GM12874 (cell line): ENCODE data around the gene MYH11.

Source experiments
- TF ChIP-seq, protein P1 (sequence below): IDR thresholded peaks from 2 replicates; pipeline ENCODE4 v1.5.1; 2011; ENCODE audit warnings: low read depth, mild to moderate bottlenecking, control low read depth, low read length, moderate library complexity; ENCODE audit not compliant: insufficient read depth

Gene MYH11

GRCh38 chr16:15811481-15812400, 45.1 kb downstream of the MYH11 start:
- TF ChIP-seq, protein P1, sequence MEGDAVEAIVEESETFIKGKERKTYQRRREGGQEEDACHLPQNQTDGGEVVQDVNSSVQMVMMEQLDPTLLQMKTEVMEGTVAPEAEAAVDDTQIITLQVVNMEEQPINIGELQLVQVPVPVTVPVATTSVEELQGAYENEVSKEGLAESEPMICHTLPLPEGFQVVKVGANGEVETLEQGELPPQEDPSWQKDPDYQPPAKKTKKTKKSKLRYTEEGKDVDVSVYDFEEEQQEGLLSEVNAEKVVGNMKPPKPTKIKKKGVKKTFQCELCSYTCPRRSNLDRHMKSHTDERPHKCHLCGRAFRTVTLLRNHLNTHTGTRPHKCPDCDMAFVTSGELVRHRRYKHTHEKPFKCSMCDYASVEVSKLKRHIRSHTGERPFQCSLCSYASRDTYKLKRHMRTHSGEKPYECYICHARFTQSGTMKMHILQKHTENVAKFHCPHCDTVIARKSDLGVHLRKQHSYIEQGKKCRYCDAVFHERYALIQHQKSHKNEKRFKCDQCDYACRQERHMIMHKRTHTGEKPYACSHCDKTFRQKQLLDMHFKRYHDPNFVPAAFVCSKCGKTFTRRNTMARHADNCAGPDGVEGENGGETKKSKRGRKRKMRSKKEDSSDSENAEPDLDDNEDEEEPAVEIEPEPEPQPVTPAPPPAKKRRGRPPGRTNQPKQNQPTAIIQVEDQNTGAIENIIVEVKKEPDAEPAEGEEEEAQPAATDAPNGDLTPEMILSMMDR: no peak

DNA sequence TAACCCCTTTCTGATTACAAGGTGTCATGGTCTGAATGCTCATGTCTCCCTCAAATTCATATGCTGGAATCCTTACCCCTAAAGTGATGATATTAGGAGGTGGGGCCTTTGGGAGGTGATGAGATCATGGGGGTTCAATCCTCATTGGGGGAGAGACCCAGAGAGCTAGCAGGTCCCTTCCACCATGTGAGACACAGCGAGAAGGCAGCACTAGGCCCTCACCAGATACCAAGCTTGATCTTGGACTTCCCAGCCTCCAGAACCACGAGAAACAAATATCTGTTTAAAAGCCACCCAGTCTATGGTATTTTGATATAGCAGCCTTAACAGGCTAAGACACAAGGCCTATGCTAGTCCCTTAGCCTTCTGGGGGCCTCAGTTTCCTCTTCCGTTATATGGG, 45.9 kb downstream of the MYH11 start:
- TF ChIP-seq, protein P1: no peak

- TF ChIP-seq, protein P1: no peak
Observed at GRCh38 chr16:15810411-15810810, 46.4 kb downstream of the MYH11 start.

DNA sequence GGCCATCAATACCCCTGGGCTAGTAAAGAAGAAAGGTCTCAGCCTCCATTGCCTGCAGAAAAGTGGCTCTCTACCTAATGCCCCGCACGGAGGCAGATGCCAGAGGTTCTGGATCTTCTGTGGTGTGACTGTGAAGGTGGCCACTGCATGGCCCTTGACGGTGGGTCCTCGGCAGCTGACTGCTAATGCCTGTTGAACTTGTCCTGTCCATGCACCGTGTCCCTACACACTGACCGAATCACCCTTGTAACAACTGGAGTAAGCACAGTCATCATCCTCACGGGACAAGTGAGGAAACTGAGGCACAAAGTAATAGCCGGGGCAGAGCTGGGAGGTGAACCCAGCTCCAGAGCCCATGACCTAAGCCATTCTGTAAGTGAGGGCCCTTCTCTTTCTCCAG, 48.8 kb downstream of the MYH11 start:
- TF ChIP-seq, protein P1: no peak

DNA sequence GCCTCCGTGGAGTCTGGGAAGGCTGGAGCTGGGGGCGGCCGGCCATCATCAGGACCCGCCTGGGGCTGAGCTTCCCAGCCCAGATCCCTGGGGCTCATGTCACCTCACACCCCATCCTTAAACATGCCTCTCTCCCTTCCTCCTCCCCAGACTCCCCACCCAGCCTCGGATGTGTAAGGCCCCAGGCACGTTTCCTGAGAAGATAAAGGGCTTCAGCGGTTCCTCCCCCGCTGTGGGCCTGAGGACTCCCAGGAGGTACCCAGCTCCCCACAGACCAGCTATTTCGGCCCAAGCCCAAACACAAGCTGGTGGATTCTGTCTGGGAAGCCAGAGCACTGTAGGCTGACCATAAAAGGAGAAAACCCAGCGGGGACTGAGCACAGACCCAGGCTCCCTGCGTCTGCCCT, 49.2 kb downstream of the MYH11 start:
- TF ChIP-seq, protein P1: no peak

DNA sequence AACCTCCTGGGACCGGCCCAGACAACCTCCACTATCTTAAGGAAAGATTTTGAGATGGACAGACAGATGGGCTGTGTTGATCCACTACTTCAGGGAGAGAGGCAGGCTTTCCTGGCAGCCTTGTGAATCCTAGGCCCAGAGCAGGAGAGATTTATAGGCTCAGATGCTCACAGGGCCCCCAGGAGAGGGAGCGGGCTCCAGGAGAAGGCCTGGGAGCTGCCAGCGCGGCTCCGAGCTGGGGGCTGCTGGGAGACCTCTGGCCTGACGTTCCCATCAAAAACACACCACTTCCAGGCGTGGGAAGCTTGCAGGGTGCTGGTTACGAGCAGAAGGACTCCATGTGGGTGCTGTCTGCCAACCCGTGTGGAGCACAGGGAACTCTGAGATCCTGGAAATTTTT, 53.2 kb downstream of the MYH11 start:
- TF ChIP-seq, protein P1: no peak

- TF ChIP-seq, protein P1: no peak
Observed at GRCh38 chr16:15799851-15800495, 56.9 kb downstream of the MYH11 start.
